Testis (tissue), 3 donors: Measurements from ENCODE around the gene CYP27C1. TPM values are rescaled to one million over a fixed set of nuclear protein-coding genes. Genes with fewer than 3 reads are reported as not detected.

ENCODE experiments used
- DNase-seq: peaks from one replicate; pipeline ENCODE4 v3.0.0-alpha.2; 2019
- H3K27ac ChIP-seq, 2 donors: fragments of 200-600 bp; sonication (generic); one replicate each; pipeline ENCODE4 v1.5.1; 2019
- H3K27me3 ChIP-seq: fragments of 200-600 bp; sonication (generic); one replicate; pipeline ENCODE4 v1.5.1; 2019
- H3K36me3 ChIP-seq: fragments of 200-600 bp; sonication (generic); one replicate; pipeline ENCODE4 v1.5.1; 2017; ENCODE audit warnings: low read depth; ENCODE audit errors: missing control alignments
- H3K4me1 ChIP-seq: fragments of 200-600 bp; sonication (generic); one replicate; pipeline ENCODE4 v1.5.1; 2019
- H3K4me3 ChIP-seq, 2 donors: fragments of 200-600 bp; sonication (generic); one replicate each; pipeline ENCODE4 v1.5.1; 2017 to 2019
- H3K9me3 ChIP-seq: fragments of 200-600 bp; sonication (generic); one replicate; pipeline ENCODE4 v1.5.1; 2017
- POLR2A ChIP-seq: fragments of 450-650 bp; IDR thresholded peaks from one replicate; pipeline ENCODE4 v1.6.1; 2017; ENCODE audit warnings: antibody characterized with exemption, mild to moderate bottlenecking, moderate library complexity
- WGBS, 2 donors: methylation state at CpG; one replicate each; pipeline ENCODE4 v1.1.5; 2018; 5-methylcytosine and 5-hydroxymethylcytosine counted together
- intact Hi-C: fragments of 100-400 bp; cut with DNase I; formaldehyde crosslinking; loops from one replicate; pipeline ENCODE4 v1.15.1; 2023; ENCODE audit warnings: low total_unique reads
- polyA plus RNA-seq: library from polyadenylated mRNA; stranded (reverse); fragments of 350-450 nt; fragmentation: Illumina TruSeq; extraction: RNeasy Lipid Tissue Mini Kit (QIAGEN cat#74804); gene quantifications from one replicate; pipeline ENCODE4 v1.2.3, GENCODE V29; 2014; ENCODE audit warnings: low read depth, low replicate concordance; ENCODE audit not compliant: insufficient read depth
- total RNA-seq, 2 donors: library from RNA; depleted of rRNA; stranded (reverse); fragments of >200 nt; gene quantifications; one replicate each; pipeline ENCODE4 v1.2.3, GENCODE V29; 2016
- TF ChIP-seq, protein P1 (sequence below), 3 experiments: fragments of 450-650 bp in 2 of 3; fragments of 200-600 bp in 1 of 3; sonication (generic) in 1 of 3; IDR thresholded peaks; one replicate each; pipeline ENCODE4 v1.5.1; 2016 to 2019; ENCODE audit warnings: antibody characterized with exemption in 3 of 3, mild to moderate bottlenecking in 2 of 3, moderate library complexity in 1 of 3

Gene CYP27C1
- total and polyA plus RNA-seq, 3 donors from 2014 or later = 0.47 to 0.55 (median 0.50) TPM

DNA sequence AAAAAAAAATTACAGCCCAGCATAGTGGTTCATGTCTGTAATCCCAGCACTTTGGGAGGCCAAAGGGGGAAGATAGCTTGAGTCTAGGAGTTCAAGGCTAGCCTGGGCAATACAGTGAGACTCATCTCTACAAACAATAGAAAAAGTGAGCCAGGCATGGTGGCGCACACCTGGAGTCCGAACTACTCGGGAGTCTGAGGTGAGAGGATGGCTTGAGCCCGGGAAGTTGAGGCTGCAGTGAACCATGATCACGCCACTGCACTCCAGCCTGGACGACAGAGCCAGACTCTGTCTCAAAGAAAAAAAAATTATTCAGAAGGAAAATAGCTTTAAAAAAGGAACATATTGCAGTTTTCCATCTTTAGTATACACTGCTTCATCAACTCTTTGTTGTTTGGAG lies 47.8 kb downstream of the CYP27C1 start:
- intact Hi-C loops = loop anchor here (10.0 kb wide), 1 partner anchor 88 kb away; no protein-coding TSS in a partner anchor
- no peak overlapping the region for H3K27ac ChIP-seq
- no peak overlapping the region for H3K4me3 ChIP-seq
- no peaks in the 10 kb centered on the region for H3K27me3 ChIP-seq
- no peak for DNase-seq
- WGBS, 2 donors = 93 to 97% methylated on average over 6 of the region's 6 CpGs
- H3K9me3 ChIP-seq = no peaks in the 10 kb centered on the region
- H3K36me3 ChIP-seq = no peaks in the 10 kb centered on the region
- no peak for TF ChIP-seq POLR2A
- TF ChIP-seq, protein P1, sequence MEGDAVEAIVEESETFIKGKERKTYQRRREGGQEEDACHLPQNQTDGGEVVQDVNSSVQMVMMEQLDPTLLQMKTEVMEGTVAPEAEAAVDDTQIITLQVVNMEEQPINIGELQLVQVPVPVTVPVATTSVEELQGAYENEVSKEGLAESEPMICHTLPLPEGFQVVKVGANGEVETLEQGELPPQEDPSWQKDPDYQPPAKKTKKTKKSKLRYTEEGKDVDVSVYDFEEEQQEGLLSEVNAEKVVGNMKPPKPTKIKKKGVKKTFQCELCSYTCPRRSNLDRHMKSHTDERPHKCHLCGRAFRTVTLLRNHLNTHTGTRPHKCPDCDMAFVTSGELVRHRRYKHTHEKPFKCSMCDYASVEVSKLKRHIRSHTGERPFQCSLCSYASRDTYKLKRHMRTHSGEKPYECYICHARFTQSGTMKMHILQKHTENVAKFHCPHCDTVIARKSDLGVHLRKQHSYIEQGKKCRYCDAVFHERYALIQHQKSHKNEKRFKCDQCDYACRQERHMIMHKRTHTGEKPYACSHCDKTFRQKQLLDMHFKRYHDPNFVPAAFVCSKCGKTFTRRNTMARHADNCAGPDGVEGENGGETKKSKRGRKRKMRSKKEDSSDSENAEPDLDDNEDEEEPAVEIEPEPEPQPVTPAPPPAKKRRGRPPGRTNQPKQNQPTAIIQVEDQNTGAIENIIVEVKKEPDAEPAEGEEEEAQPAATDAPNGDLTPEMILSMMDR (IDR thresholded peaks at IDR 0.05) = no peak
- H3K4me1 ChIP-seq = peaks cover 22% of the 10 kb centered on the region

- H3K9me3 ChIP-seq = no peaks in the 10 kb centered on the region
- H3K27me3 ChIP-seq = no peaks in the 10 kb centered on the region
- no peak overlapping the region for H3K27ac ChIP-seq
- peaks cover 16% of the 10 kb centered on the region for H3K4me1 ChIP-seq
- intact Hi-C loops = loop anchor here (10.0 kb wide), 1 partner anchor 86 kb away; no protein-coding TSS in a partner anchor
- no peak overlapping the region for H3K4me3 ChIP-seq
- no peak for DNase-seq
- TF ChIP-seq POLR2A = no peak
- TF ChIP-seq, protein P1 (IDR thresholded peaks at IDR 0.05) = no peak
- H3K36me3 ChIP-seq = no peaks in the 10 kb centered on the region
- WGBS, 2 donors = 78 to 88% methylated on average over 9 to 10 of the region's 10 CpGs
These were observed 49.5 kb downstream of the CYP27C1 start for GRCh38 chr2:127170452-127171197.

GRCh38 chr2:127170021-127170420 lies 50.1 kb downstream of the CYP27C1 start:
- Histone ChIP-seq H3K9me3 (no peaks in the 10 kb centered on the region), H3K4me1 (peaks cover 11% of the 10 kb centered on the region), H3K36me3 (no peaks in the 10 kb centered on the region), H3K4me3 (no peak overlapping the region), H3K27me3 (no peaks in the 10 kb centered on the region), H3K27ac (no peak overlapping the region)
- no peak for TF ChIP-seq POLR2A
- TF ChIP-seq, protein P1 (IDR thresholded peaks at IDR 0.05) = no peak
- 86 to 98% methylated on average over 3 of the region's 3 CpGs for WGBS, 2 donors
- DNase-seq = no peak
- intact Hi-C loops = loop anchor here (10.0 kb wide), 1 partner anchor 85 kb away; no protein-coding TSS in a partner anchor

DNA sequence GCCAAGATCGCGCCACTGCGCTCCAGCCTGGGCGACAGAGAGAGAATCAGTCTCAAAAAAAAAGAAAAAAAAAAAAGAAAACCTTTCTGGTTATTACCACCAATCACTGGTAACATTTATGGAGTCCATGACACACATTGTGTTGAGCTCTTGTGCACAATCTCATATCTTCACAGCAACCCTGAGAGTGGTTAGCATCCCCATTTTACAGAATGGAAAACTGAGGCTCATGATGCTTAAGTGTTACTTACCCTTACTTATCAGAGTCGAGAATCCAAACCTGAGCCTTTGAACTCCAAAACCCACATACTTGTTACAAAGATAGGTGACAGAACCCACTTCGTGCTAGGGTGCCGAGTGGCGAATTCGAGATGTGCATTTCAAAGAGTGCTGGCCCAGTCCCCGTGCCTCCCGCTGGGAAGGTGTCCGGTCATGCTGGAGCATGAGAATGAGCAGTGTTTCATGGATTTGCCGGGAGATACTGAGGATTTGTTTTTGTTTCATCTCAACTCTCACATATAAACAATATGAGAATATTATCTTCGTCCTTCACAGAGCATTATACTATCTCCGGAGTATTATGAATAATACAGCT lies 50.9 kb downstream of the CYP27C1 start:
- Histone ChIP-seq H3K27ac (no peak overlapping the region), H3K4me1 (peaks cover 3% of the 10 kb centered on the region), H3K4me3 (no peak overlapping the region), H3K27me3 (no peaks in the 10 kb centered on the region), H3K36me3 (no peaks in the 10 kb centered on the region), H3K9me3 (no peaks in the 10 kb centered on the region)
- intact Hi-C loops = no loop called here
- 87 to 95% methylated on average over 15 of the region's 15 CpGs for WGBS, 2 donors
- TF ChIP-seq POLR2A = no peak
- TF ChIP-seq, protein P1 (IDR thresholded peaks at IDR 0.05) = no peak
- no peak for DNase-seq
